Measurements from ENCODE around the gene ECE1. TPM values are rescaled to one million over a fixed set of nuclear protein-coding genes. Genes with fewer than 3 reads are reported as not detected.

The ECE1 gene
- total and polyA plus RNA-seq, 10 of the 15 experiments (the other 5 are each of a cell fraction or from before 2014, with no cell fraction given) = 0.97 to 81.0 (median 37.0) TPM

DNA sequence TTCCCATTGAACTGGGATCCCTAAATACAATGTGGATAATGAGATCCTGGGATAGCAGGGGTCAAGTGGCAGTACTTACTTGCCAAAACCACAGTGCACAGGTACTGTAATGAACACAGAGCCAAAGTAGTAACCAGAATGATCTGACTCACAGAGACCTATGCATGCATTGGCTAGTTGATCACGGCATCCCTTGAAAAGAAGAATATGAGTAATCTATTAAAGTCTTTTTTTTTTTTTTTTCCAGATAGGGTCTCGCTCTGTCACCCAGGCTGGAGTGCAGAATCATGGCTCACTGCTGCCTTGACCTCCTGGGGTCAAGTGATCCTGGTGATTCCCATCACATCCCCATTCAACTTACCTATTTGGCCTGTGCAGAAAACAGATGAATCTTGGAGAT lies 84.1 kb downstream of the ECE1 start:
- WGBS (ENCODE audit: insufficient coverage, insufficient replicate concordance, low lambda C conversion rate, missing lambda C conversion rate) = 0% methylated on average over 2 of the region's 2 CpGs
- in situ Hi-C loops (cut with MboI) (no loop called here), intact Hi-C loops (cut with micrococcal nuclease; ENCODE audit: unreplicated experiment) (no loop called here)
- BruUV-seq (replicated peaks) = no TSS peak
- no peak for FAIRE-seq
- ChIA-PET RAD21 (ENCODE audit: unreplicated experiment) (interaction anchor here (1.3 kb wide), 1 partner anchor 509 kb away, joined by 3 read pairs; no protein-coding TSS in a partner anchor), SMC1A (ENCODE audit: uncharacterized antibody, unreplicated experiment) (no interaction called here), CTCF (interaction anchor here (2.1 kb wide), 1 partner anchor 11 kb away, joined by 10 read pairs; no protein-coding TSS in a partner anchor), POLR2A (no interaction called here)
- H3K27ac ChIP-seq (ENCODE audit: control insufficient read depth, insufficient read depth) = no peak overlapping the region
- no peak overlapping the region for H2AFZ ChIP-seq (ENCODE audit: control insufficient read depth, low read depth, low read length)
- H3K4me1 ChIP-seq (ENCODE audit: control insufficient read depth, insufficient read depth, low read length) = no peaks in the 10 kb centered on the region
- H3K4me3 ChIP-seq = no peak overlapping the region
- no peak for TF ChIP-seq SMC3 (IDR thresholded peaks at IDR 0.05; ENCODE audit: borderline replicate concordance, low read length)
- peak; percentile 43; the same call in 1 of the 2 replicates for TF ChIP-seq RUNX3 (IDR thresholded peaks at IDR 0.05; ENCODE audit: low read length)
- TF ChIP-seq POLR2A (IDR thresholded peaks at IDR 0.05; ENCODE audit: low read depth, low read length) = no peak
- H4K20me1 ChIP-seq (ENCODE audit: control insufficient read depth, insufficient read depth) = no peaks in the 10 kb centered on the region
- H3K27me3 ChIP-seq (replicated peaks in 1 of 2; ENCODE audit: control insufficient read depth in 2 of 2, insufficient read depth in 2 of 2, low read length in 1 of 2) = no peaks in the 10 kb centered on the region
- ATAC-seq = no peak
- H3K9me3 ChIP-seq (replicated peaks; ENCODE audit: control insufficient read depth, insufficient read depth, low read length) = no peaks in the 10 kb centered on the region
- H3K36me3 ChIP-seq (ENCODE audit: control insufficient read depth in 2 of 2, insufficient read depth in 2 of 2, low read length in 1 of 2) = no peaks in the 10 kb centered on the region
- no peak for DNase-seq (ENCODE audit: low read depth, low spot score)
- H3K4me2 ChIP-seq (ENCODE audit: control insufficient read depth, insufficient read depth) = no peak overlapping the region
- H3K9ac ChIP-seq (ENCODE audit: control insufficient read depth, insufficient read depth, low read length) = no peak overlapping the region
- no peaks in the 10 kb centered on the region for H3K79me2 ChIP-seq (ENCODE audit: control insufficient read depth, insufficient read depth, low read length)

DNA sequence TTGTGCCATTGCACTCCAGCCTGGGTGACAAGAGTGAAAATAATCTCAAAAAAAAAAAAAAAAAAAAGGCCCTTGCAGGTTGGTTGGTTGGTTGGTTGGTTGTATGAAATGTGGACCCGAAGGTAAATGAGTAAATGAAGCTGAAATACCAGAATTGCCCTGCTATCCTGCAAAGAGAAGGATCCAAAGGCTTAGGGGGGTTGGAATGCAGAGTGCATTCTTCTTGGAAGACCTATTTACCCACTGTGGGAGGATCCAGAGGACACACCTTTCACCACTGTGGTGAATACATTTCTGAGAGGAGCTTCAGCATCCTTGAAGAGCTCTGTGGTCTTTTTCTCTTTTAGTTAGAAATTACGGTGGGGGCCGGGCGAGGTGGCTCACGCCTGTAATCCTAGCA lies 84.8 kb downstream of the ECE1 start:
- no peaks in the 10 kb centered on the region for H3K36me3 ChIP-seq (ENCODE audit: control insufficient read depth in 2 of 2, insufficient read depth in 2 of 2, low read length in 1 of 2)
- no peaks in the 10 kb centered on the region for H3K9me3 ChIP-seq (replicated peaks; ENCODE audit: control insufficient read depth, insufficient read depth, low read length)
- no peak overlapping the region for H3K4me3 ChIP-seq
- FAIRE-seq (no peak), DNase-seq (ENCODE audit: low read depth, low spot score) (no peak), ATAC-seq (no peak)
- no peak overlapping the region for H3K27ac ChIP-seq (ENCODE audit: control insufficient read depth, insufficient read depth)
- intact Hi-C loops (cut with micrococcal nuclease; ENCODE audit: unreplicated experiment) (no loop called here), in situ Hi-C loops (cut with MboI) (no loop called here)
- H3K9ac ChIP-seq (ENCODE audit: control insufficient read depth, insufficient read depth, low read length) = no peak overlapping the region
- no TSS peak for BruUV-seq (replicated peaks)
- H3K79me2 ChIP-seq (ENCODE audit: control insufficient read depth, insufficient read depth, low read length) = no peaks in the 10 kb centered on the region
- no peak overlapping the region for H3K4me2 ChIP-seq (ENCODE audit: control insufficient read depth, insufficient read depth)
- no peaks in the 10 kb centered on the region for H3K27me3 ChIP-seq (replicated peaks in 1 of 2; ENCODE audit: control insufficient read depth in 2 of 2, insufficient read depth in 2 of 2, low read length in 1 of 2)
- H4K20me1 ChIP-seq (ENCODE audit: control insufficient read depth, insufficient read depth) = no peaks in the 10 kb centered on the region
- WGBS (ENCODE audit: insufficient coverage, insufficient replicate concordance, low lambda C conversion rate, missing lambda C conversion rate) = 78% methylated on average over 5 of the region's 5 CpGs
- RAD21 ChIA-PET (ENCODE audit: unreplicated experiment) = interaction anchor here (1.3 kb wide), 1 partner anchor 509 kb away, joined by 3 read pairs; no protein-coding TSS in a partner anchor
- CTCF ChIA-PET = interaction anchor here (2.1 kb wide), 1 partner anchor 10 kb away, joined by 10 read pairs; no protein-coding TSS in a partner anchor
- SMC1A ChIA-PET (ENCODE audit: uncharacterized antibody, unreplicated experiment) = interaction anchor here (0.6 kb wide), 2 partner anchors 20 to 560 kb away, joined by 3 to 4 read pairs; no protein-coding TSS in a partner anchor
- TF ChIP-seq ZZZ3 (IDR thresholded peaks at IDR 0.05; ENCODE audit: control insufficient read depth, insufficient read length, low read depth) (no peak), HDAC2 (IDR thresholded peaks at IDR 0.05) (no peak), PAX5 (IDR thresholded peaks at IDR 0.05; ENCODE audit: borderline replicate concordance, low read depth, low read length) (no peak), HDGF (IDR thresholded peaks at IDR 0.05) (no peak)
- TF ChIP-seq, protein P1, sequence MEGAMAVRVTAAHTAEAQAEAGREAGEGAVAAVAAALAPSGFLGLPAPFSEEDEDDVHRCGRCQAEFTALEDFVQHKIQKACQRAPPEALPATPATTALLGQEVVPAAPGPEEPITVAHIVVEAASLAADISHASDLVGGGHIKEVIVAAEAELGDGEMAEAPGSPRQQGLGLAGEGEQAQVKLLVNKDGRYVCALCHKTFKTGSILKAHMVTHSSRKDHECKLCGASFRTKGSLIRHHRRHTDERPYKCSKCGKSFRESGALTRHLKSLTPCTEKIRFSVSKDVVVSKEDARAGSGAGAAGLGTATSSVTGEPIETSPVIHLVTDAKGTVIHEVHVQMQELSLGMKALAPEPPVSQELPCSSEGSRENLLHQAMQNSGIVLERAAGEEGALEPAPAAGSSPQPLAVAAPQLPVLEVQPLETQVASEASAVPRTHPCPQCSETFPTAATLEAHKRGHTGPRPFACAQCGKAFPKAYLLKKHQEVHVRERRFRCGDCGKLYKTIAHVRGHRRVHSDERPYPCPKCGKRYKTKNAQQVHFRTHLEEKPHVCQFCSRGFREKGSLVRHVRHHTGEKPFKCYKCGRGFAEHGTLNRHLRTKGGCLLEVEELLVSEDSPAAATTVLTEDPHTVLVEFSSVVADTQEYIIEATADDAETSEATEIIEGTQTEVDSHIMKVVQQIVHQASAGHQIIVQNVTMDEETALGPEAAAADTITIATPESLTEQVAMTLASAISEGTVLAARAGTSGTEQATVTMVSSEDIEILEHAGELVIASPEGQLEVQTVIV (IDR thresholded peaks at IDR 0.05; ENCODE audit: borderline replicate concordance, partially characterized antibody) = no peak
- H3K4me1 ChIP-seq (ENCODE audit: control insufficient read depth, insufficient read depth, low read length) = no peaks in the 10 kb centered on the region
- POLR2A ChIA-PET = no interaction called here
- no peak overlapping the region for H2AFZ ChIP-seq (ENCODE audit: control insufficient read depth, low read depth, low read length)

All from GM12878 (cell line).